ENCODE measurements around the gene FUBP3.

FUBP3 gene

GRCh38 chr9:130578865-130579737, at the start of gene FUBP3:
Gene FUBP3, plus strand, starts transcription at chr9:130579577. Its CDS starts 104 bp downstream, at chr9:130579681.
- peak; percentile 83 to 89 for DNase-seq (ENCODE audit: low read depth in 1 of 2, low spot score in 1 of 2)

DNA sequence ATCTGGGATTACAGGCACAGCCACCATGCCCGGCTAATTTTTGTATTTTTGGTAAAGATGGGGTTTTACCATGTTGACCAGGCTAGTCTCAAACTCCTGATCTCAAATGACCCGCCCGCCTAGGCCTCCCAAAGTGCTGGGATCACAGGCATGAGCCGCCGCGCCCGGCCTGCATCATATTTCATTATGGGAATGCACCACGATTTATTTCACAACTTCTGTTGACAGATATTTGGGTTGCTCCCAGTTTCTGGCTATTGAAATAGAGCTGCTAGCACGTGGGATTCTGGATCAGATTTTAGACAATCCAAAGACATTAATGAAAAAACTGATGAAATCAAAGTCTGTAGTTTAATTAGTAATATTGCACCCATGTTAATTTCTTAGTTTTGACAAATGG, 48.4 kb upstream of the FUBP3 start:
- no peak for DNase-seq (ENCODE audit: low read depth in 1 of 2, low spot score in 1 of 2)

GRCh38 chr9:130531670-130532069, 47.7 kb upstream of the FUBP3 start:
- no peak for DNase-seq (ENCODE audit: low read depth in 1 of 2, low spot score in 1 of 2)

- DNase-seq (ENCODE audit: low read depth in 1 of 2, low spot score in 1 of 2): no peak
Observed at GRCh38 chr9:130532426-130533080, 46.8 kb upstream of the FUBP3 start.

DNA sequence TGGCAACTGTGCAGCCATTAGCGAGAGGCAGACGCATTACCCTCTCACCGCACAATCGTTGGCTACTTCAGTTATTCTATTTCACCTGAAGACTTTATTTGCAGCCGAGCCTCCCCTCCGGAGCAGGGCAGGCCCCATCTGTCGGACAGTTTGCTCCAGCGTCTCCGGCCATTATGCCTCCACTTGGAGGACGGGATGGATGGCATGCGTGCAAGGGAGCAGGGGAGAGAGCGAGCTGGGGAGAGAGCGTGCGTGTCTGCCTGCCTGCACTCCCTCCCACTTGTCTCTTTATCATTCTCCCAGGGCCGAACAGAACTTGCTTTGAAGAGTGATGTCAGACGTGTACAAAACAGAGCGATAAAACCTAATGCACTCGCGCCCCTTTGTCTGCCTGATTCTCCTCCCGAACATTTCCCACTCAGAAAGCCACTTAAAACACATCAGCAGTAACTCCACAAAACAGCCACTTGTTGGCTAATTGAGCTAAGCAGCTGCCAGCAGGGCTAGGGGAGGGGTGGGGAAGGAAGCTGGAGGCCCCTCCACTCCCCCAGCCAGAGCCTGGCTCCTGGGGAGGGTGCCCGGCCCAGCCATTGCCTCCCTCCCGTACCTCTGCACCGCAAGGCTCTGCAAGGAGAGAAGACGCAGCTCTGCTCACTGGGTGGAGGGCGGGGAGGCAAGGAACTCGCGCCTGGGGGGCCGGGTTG, 43.4 kb upstream of the FUBP3 start:
- DNase-seq (ENCODE audit: low read depth in 1 of 2, low spot score in 1 of 2): no peak

DNA sequence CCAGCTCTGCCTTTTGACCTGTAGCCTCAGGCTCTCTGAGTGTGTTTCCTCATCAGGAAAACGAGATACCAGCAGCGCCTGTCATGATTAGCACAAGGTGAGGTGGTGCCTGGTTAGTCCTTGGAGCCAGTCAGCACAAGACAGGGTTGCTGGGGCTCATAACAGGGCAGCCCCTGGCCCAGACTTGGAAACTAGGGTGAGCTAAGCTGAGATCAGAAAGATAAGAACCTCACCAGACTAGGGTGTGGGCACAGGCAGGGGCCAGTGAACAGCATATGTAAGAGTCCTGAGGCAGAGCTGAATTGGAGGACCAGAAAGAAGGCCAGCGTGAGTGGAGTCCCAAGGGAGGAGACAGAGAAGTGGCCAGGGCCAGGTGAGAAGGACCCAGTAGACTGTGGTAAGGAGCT, 42.7 kb upstream of the FUBP3 start:
- DNase-seq (ENCODE audit: low read depth in 1 of 2, low spot score in 1 of 2): no peak

- no peak for DNase-seq (ENCODE audit: low read depth in 1 of 2, low spot score in 1 of 2)
Observed at GRCh38 chr9:130537346-130538050, 41.9 kb upstream of the FUBP3 start.

GRCh38 chr9:130539420-130540223, 39.8 kb upstream of the FUBP3 start:
- DNase-seq (ENCODE audit: low read depth in 1 of 2, low spot score in 1 of 2): no peak

- DNase-seq (ENCODE audit: low read depth in 1 of 2, low spot score in 1 of 2): no peak
Observed at GRCh38 chr9:130541533-130541932, 37.8 kb upstream of the FUBP3 start.

DNA sequence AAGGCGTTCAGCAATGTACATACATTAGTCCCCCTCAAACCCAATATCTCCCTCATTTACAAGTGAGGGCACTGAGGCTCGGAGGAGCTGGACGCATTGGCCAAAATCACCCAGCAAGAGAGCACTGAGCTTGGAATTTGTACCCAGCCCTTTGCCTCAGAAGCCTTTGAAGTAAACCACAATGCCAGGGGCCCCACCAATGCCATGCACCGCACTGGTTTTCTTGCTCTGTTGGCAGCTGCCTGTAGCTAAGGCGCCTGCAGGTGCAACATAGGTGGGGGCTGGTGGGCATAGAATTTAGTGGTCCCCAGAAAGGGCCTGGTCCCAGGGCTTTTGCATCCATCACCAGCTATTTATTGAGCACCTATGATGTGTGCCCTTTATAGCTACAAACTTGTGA, 37.3 kb upstream of the FUBP3 start:
- DNase-seq (ENCODE audit: low read depth in 1 of 2, low spot score in 1 of 2): no peak

DNA sequence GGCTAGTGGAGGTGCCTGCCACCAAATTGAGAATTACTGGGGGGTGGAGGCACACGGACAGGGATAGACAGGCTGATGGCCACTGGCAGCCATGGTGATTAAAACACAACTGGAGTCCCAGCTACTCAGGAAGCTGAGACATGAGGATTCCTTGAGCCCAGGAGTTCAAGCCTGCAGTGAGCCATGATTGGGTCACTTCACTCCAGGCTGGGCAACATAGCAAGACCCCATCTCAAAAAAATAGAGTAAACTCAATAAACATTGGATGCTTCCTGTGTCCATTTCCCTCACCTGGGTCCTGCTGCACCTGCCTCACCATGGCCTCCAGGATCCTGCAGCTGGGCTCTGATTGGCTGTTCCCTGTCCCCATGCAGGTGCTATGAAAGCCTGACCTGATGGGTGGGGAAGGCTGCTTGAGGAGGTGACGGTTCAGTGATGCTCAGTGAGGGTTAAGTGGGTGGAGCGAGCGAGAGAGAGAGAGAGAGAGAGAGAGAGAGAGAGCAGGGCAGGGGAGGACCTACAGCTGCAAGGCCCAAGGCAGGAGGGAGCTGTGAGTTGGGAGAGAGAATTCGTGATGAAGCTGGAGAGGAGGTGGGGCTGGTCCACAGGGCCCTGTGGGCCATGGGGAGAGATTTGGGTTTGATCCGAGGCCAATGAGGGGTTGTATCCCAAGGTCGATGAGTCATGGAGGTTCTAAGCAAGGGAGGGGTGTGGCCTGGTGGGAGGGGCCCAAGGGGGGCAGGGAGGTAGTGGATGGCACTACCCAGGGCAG, 36.7 kb upstream of the FUBP3 start:
- no peak for DNase-seq (ENCODE audit: low read depth in 1 of 2, low spot score in 1 of 2)

DNA sequence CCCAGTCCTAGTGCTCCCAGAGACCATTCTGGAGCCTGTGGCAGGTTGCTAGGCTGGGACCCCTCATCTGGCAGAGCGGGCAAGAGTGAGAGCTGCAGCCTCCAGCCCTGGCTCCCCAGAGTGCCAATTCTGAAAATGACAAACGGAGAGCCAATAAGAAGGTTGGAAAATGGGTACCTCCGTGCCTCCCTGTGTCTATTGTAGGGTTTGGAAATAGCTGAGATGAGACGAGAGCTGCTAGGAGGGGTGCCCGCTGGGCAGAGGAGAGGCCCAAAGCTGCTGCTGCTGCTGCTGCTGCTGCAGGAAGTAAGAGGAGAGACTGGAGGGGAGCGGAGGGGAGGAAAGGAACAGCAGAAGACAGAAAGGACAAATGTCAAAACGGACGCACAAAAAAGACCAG, 36.0 kb upstream of the FUBP3 start:
- no peak for DNase-seq (ENCODE audit: low read depth in 1 of 2, low spot score in 1 of 2)

DNA sequence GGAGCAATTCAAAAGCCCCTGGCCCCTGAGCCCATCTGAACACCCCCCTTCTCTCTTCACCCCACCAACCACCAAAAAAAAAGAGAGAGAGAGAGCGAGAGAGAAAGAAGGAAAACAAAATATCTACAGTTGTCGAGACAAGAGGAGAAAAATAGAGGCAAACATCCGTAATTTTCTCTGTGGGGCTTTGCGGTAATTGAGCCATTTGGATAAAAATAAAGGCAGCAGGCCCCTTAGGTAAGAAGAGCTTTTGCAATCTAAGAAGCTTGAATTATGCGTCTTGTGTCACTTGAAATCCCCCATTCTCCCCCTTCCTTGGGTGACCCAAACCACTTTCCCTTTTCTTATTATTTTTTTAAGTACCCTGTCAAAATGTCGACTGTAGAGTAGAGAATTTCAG, 35.5 kb upstream of the FUBP3 start:
- no peak for DNase-seq (ENCODE audit: low read depth in 1 of 2, low spot score in 1 of 2)

- no peak for DNase-seq (ENCODE audit: low read depth in 1 of 2, low spot score in 1 of 2)
Observed at GRCh38 chr9:130544364-130544763, 35.0 kb upstream of the FUBP3 start.

GRCh38 chr9:130548103-130548502, 31.3 kb upstream of the FUBP3 start:
- DNase-seq (ENCODE audit: low read depth in 1 of 2, low spot score in 1 of 2): no peak

DNA sequence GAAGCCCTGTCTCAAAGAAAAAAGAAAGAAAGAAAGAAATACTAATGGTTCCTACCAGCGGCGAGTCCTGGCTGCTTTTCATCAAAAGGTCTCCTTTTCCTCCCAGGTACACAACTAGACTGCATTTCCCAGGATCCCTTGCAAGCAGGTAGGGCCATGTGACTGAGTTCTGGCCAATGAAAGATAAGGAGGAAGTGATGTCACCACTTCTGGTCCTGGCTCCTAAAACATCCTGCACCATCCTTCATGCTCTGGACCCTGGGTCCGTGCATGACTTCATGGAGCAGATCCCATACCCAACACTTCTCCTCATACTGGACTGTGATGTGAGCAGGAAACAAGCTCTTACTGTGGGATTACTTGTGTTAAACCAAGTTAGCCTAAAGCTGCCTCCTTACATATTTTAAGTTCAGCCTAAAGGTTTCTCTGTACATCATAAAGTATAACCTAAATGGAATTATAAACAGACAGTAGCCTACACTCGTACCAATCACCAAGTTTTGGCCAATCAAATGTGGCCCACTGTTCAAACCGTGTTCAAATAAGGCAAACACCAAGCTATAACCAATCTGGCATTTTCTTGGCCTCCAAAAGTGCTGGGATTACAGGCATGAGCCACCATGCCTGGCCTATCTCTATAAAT, 30.2 kb upstream of the FUBP3 start:
- no peak for DNase-seq (ENCODE audit: low read depth in 1 of 2, low spot score in 1 of 2)

DNA sequence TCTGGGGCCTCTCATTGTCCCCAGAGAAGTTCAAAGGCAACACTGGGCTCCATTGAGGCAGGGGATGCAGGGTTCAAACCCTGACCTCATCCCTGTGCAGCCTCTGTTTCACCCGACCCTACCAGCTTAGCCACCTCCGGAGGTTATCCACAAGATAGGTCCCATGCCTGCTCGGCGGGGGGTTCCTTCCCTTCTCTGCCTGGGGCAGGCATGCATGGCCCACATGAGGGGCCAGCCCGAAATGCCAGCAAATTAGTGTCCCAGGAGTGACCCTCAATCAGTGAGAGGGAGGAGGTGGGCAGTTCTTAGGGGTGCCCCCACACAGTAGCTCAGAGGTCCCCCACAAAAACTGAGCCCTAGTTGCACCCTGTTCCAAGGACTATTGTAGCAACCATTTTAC, 24.8 kb upstream of the FUBP3 start:
- DNase-seq (ENCODE audit: low read depth in 1 of 2, low spot score in 1 of 2): no peak

DNA sequence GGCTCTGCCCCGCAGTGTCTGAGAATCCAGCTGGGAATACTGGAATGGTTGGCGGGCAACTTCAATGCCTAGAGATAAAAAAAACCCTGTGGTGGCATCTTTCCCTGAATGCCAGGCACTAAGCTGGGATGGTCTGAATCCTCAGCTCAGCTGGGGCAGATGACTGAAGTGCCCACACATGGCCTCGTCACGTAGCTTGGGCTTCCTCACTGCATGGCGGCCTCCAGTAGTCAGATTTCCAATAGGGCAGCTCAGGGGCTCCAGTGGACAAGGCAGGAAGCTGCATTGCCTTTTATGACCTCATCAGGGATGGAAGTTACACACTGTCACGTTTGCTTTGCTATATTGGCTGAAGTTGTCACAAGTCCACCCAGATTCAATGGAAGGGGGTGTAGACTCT, 24.3 kb upstream of the FUBP3 start:
- DNase-seq (ENCODE audit: low read depth in 1 of 2, low spot score in 1 of 2): no peak

- no peak for DNase-seq (ENCODE audit: low read depth in 1 of 2, low spot score in 1 of 2)
Observed at GRCh38 chr9:130555968-130556367, 23.4 kb upstream of the FUBP3 start.
